Mesenchymal stem cell (in vitro differentiated cells and primary cell): ENCODE measurements around the gene ADAMTS18. TPM values are rescaled to one million over a fixed set of nuclear protein-coding genes. Genes with fewer than 3 reads are reported as not detected.

Source experiments
- DNase-seq: peaks from one replicate; pipeline ENCODE4 v3.0.0-alpha.2; 2013
- H2AFZ ChIP-seq: one replicate; pipeline ENCODE4 v1.6.1; 2013; ENCODE audit warnings: low read depth, mild to moderate bottlenecking, control low read depth, inconsistent platforms, low read length, moderate library complexity
- H2AK5ac ChIP-seq: 2 replicates; pipeline ENCODE4 v1.6.1; 2013; ENCODE audit warnings: low read length, moderate library complexity, mild to moderate bottlenecking, inconsistent platforms; ENCODE audit not compliant: severe bottlenecking
- H2BK120ac ChIP-seq: one replicate; pipeline ENCODE4 v1.6.1; 2013; ENCODE audit warnings: low read depth, mild to moderate bottlenecking, inconsistent platforms, low read length, moderate library complexity
- H2BK12ac ChIP-seq, 2 experiments: one replicate each; pipeline ENCODE4 v1.6.1; 2013; ENCODE audit warnings: inconsistent platforms in 2 of 2, low read length in 2 of 2, mild to moderate bottlenecking in 2 of 2, moderate library complexity in 2 of 2, control low read depth in 1 of 2
- H2BK15ac ChIP-seq: one replicate; pipeline ENCODE4 v1.6.1; 2013; ENCODE audit warnings: mild to moderate bottlenecking, low read depth, inconsistent platforms; ENCODE audit not compliant: poor library complexity, severe bottlenecking
- H2BK5ac ChIP-seq: 2 replicates; pipeline ENCODE4 v1.6.1; 2013; ENCODE audit warnings: low read depth, mild to moderate bottlenecking, low read length, control low read depth, inconsistent platforms; ENCODE audit not compliant: poor library complexity, severe bottlenecking
- H3K14ac ChIP-seq, 2 experiments: one replicate each; pipeline ENCODE4 v1.6.1; 2013; ENCODE audit warnings: inconsistent platforms in 2 of 2, low read length in 2 of 2, control low read depth in 1 of 2, mild to moderate bottlenecking in 1 of 2, moderate library complexity in 1 of 2
- H3K18ac ChIP-seq, 2 experiments: one replicate each; pipeline ENCODE4 v1.6.1; 2013; ENCODE audit warnings: inconsistent platforms in 2 of 2, low read length in 2 of 2, control low read depth in 1 of 2, low read depth in 1 of 2, mild to moderate bottlenecking in 1 of 2
- H3K23ac ChIP-seq, 2 experiments: one replicate each; pipeline ENCODE4 v1.6.1; 2013; ENCODE audit warnings: inconsistent platforms in 2 of 2, low read length in 2 of 2, mild to moderate bottlenecking in 2 of 2, moderate library complexity in 2 of 2, control low read depth in 1 of 2
- H3K27ac ChIP-seq: 2 replicates; pipeline ENCODE4 v1.5.1; 2013; ENCODE audit warnings: mild to moderate bottlenecking, moderate library complexity, low read length, control low read depth, inconsistent platforms; ENCODE audit not compliant: poor library complexity, severe bottlenecking
- H3K27me3 ChIP-seq, 2 experiments: 2 replicates each; pipeline versions ENCODE4 v1.6.1 to v1.7.0; 2013; ENCODE audit warnings: low read length in 2 of 2, mild to moderate bottlenecking in 2 of 2, moderate library complexity in 2 of 2, control low read depth in 1 of 2, inconsistent platforms in 1 of 2; ENCODE audit not compliant: control insufficient read depth in 1 of 2, insufficient read depth in 1 of 2
- H3K36me3 ChIP-seq, 2 experiments: 2 replicates each; pipeline versions ENCODE4 v1.6.1 to v1.7.0; 2013; ENCODE audit warnings: low read length in 2 of 2, control low read depth in 1 of 2, inconsistent platforms in 1 of 2, low read depth in 1 of 2, mild to moderate bottlenecking in 1 of 2; ENCODE audit not compliant: insufficient read depth in 2 of 2, control insufficient read depth in 1 of 2
- H3K4ac ChIP-seq, 2 experiments: one replicate each; pipeline ENCODE4 v1.6.1; 2013; ENCODE audit warnings: inconsistent platforms in 2 of 2, low read length in 2 of 2, mild to moderate bottlenecking in 2 of 2, moderate library complexity in 2 of 2, control low read depth in 1 of 2, low read depth in 1 of 2
- H3K4me1 ChIP-seq: 2 replicates; pipeline ENCODE4 v1.6.1; 2013; ENCODE audit warnings: low read depth, low read length, control low read depth; ENCODE audit not compliant: control insufficient read depth, insufficient read depth
- H3K4me2 ChIP-seq: 2 replicates; pipeline ENCODE4 v1.6.1; 2013; ENCODE audit warnings: low read length, mild to moderate bottlenecking, inconsistent platforms; ENCODE audit not compliant: poor library complexity, severe bottlenecking
- H3K4me3 ChIP-seq, 2 experiments: 2 replicates each; pipeline versions ENCODE4 v1.5.1 to v1.7.0; 2013; ENCODE audit warnings: low read length in 2 of 2, mild to moderate bottlenecking in 2 of 2, control low read depth in 1 of 2, low read depth in 1 of 2; ENCODE audit not compliant: insufficient read depth in 1 of 2
- H3K79me1 ChIP-seq: replicated peaks from 2 replicates; pipeline ENCODE4 v1.6.1; 2013; ENCODE audit warnings: mild to moderate bottlenecking, control low read depth, low read length, inconsistent platforms; ENCODE audit not compliant: poor library complexity, severe bottlenecking
- H3K9ac ChIP-seq: 2 replicates; pipeline ENCODE4 v1.7.0; 2013; ENCODE audit warnings: mild to moderate bottlenecking, low read length, moderate library complexity
- H3K9me3 ChIP-seq: 2 replicates; pipeline ENCODE4 v1.7.0; 2013; ENCODE audit warnings: mild to moderate bottlenecking, low read length; ENCODE audit not compliant: control insufficient read depth
- H4K8ac ChIP-seq: one replicate; pipeline ENCODE4 v1.6.1; 2013; ENCODE audit warnings: inconsistent platforms, mild to moderate bottlenecking, low read length, moderate library complexity
- H4K91ac ChIP-seq: one replicate; pipeline ENCODE4 v1.6.1; 2013; ENCODE audit warnings: mild to moderate bottlenecking, low read length, inconsistent platforms
- WGBS: methylation state at CpG from one replicate; pipeline ENCODE4 v1.1.7; 2013; ENCODE audit warnings: mixed read lengths; 5-methylcytosine and 5-hydroxymethylcytosine counted together
- polyA plus RNA-seq, 2 experiments: library from polyadenylated mRNA; stranded (reverse); fragments of 200-250 nt; gene quantifications; one replicate each; pipeline ENCODE4 v1.2.3, GENCODE V29; 2013

Gene ADAMTS18
- 0.06 TPM for polyA plus RNA-seq (2013, experiment 1 of 2)
- 0.05 TPM for polyA plus RNA-seq (2013, experiment 2 of 2)

GRCh38 chr16:77434530-77435271 is at the start of gene ADAMTS18:
Gene ADAMTS18 (minus strand): TSS chr16:77435034. CDS start chr16:77434695, 339 bp downstream.
- Histone ChIP-seq H4K91ac (no peak within 1 kb of the TSS), H3K27ac (no peak within 1 kb of the TSS), H3K23ac (no peak within 1 kb of the TSS), H3K4ac (no peak within 1 kb of the TSS), H3K79me1 (no peaks in the 10 kb centered on the region), H4K8ac (no peak within 1 kb of the TSS), H3K18ac (no peak within 1 kb of the TSS), H3K4me3 (no peak within 1 kb of the TSS), H2BK12ac (no peak within 1 kb of the TSS), H3K4me1 (peaks cover 9% of the 10 kb centered on the region), H2AK5ac (no peak within 1 kb of the TSS), H3K9me3 (no peaks in the 10 kb centered on the region), H3K27me3 (peaks cover 51 to 67% of the 10 kb centered on the region in 2 experiments), H3K36me3 (no peaks in the 10 kb centered on the region), H3K4me2 (peak within 1 kb of the TSS; percentile 4), H3K14ac (no peak within 1 kb of the TSS), H2BK15ac (no peak within 1 kb of the TSS), H2BK5ac (no peak within 1 kb of the TSS), H2AFZ (no peak within 1 kb of the TSS), H3K9ac (no peak within 1 kb of the TSS), H2BK120ac (no peak within 1 kb of the TSS)
- WGBS = 1% methylated on average over 68 of the region's 92 CpGs
- no peak for DNase-seq

GRCh38 chr16:77480681-77481315 is 46.0 kb upstream of the ADAMTS18 start:
- Histone ChIP-seq H3K79me1 (no peaks in the 10 kb centered on the region), H3K4me2 (no peak overlapping the region), H4K8ac (no peak overlapping the region), H2AK5ac (no peak overlapping the region), H3K23ac (no peak overlapping the region), H3K27me3 (peaks cover 0 to 5% of the 10 kb centered on the region in 2 experiments), H3K9ac (no peak overlapping the region), H3K4ac (no peak overlapping the region), H2BK12ac (no peak overlapping the region), H3K27ac (no peak overlapping the region), H3K36me3 (no peaks in the 10 kb centered on the region), H3K14ac (no peak overlapping the region), H3K18ac (no peak overlapping the region), H3K4me3 (no peak overlapping the region), H2BK5ac (no peak overlapping the region), H2AFZ (no peak overlapping the region), H4K91ac (no peak overlapping the region), H2BK15ac (no peak overlapping the region), H3K9me3 (no peaks in the 10 kb centered on the region), H3K4me1 (no peaks in the 10 kb centered on the region), H2BK120ac (no peak overlapping the region)
- 94% methylated on average over 3 of the region's 3 CpGs for WGBS
- no peak for DNase-seq

GRCh38 chr16:77472262-77472661 is 37.4 kb upstream of the ADAMTS18 start:
- Histone ChIP-seq H4K91ac (no peak overlapping the region), H3K4me1 (no peaks in the 10 kb centered on the region), H3K9ac (no peak overlapping the region), H3K14ac (no peak overlapping the region), H3K18ac (no peak overlapping the region), H3K23ac (no peak overlapping the region), H3K9me3 (no peaks in the 10 kb centered on the region), H2AFZ (no peak overlapping the region), H3K27me3 (peaks cover 4 to 5% of the 10 kb centered on the region in 2 experiments), H3K79me1 (no peaks in the 10 kb centered on the region), H3K27ac (no peak overlapping the region), H2AK5ac (no peak overlapping the region), H3K4me3 (no peak overlapping the region), H2BK15ac (no peak overlapping the region), H3K4ac (no peak overlapping the region), H3K4me2 (no peak overlapping the region), H2BK5ac (no peak overlapping the region), H4K8ac (no peak overlapping the region), H3K36me3 (no peaks in the 10 kb centered on the region), H2BK120ac (no peak overlapping the region), H2BK12ac (no peak overlapping the region)
- DNase-seq = no peak
- no CpG with 5 or more reads among the region's 1 CpG for WGBS

- Histone ChIP-seq H2AFZ (no peak overlapping the region), H3K36me3 (no peaks in the 10 kb centered on the region), H3K9ac (no peak overlapping the region), H3K27ac (no peak overlapping the region), H3K4me3 (no peak overlapping the region), H3K4me2 (no peak overlapping the region), H2BK12ac (no peak overlapping the region), H3K27me3 (peaks cover 4 to 5% of the 10 kb centered on the region in 2 experiments), H2AK5ac (no peak overlapping the region), H3K79me1 (no peaks in the 10 kb centered on the region), H4K8ac (no peak overlapping the region), H3K18ac (no peak overlapping the region), H3K14ac (no peak overlapping the region), H3K9me3 (no peaks in the 10 kb centered on the region), H4K91ac (no peak overlapping the region), H2BK120ac (no peak overlapping the region), H3K4ac (no peak overlapping the region), H3K4me1 (no peaks in the 10 kb centered on the region), H2BK15ac (no peak overlapping the region), H2BK5ac (no peak overlapping the region), H3K23ac (no peak overlapping the region)
- no peak for DNase-seq
These were observed 36.0 kb upstream of the ADAMTS18 start for GRCh38 chr16:77470851-77471250.
